Neuron (in vitro differentiated cells): Measurements from ENCODE around the gene SHISA6.

ENCODE experiments used
- H2AFZ ChIP-seq: one replicate; pipeline ENCODE4 v1.6.1; 2013; ENCODE audit warnings: low read depth, mild to moderate bottlenecking, inconsistent platforms, low read length, moderate library complexity
- H3K27me3 ChIP-seq: one replicate; pipeline ENCODE4 v1.6.1; 2013; ENCODE audit warnings: low read length; ENCODE audit not compliant: insufficient read depth
- H3K36me3 ChIP-seq: one replicate; pipeline ENCODE4 v1.6.1; 2013; ENCODE audit warnings: low read length; ENCODE audit not compliant: insufficient read depth
- H3K4me1 ChIP-seq: one replicate; pipeline ENCODE4 v1.6.1; 2013; ENCODE audit warnings: low read length; ENCODE audit not compliant: insufficient read depth
- H3K4me3 ChIP-seq: 2 replicates; pipeline ENCODE4 v1.5.1; 2013; ENCODE audit warnings: mild to moderate bottlenecking, low read length, moderate library complexity
- H3K9me3 ChIP-seq: one replicate; pipeline ENCODE4 v1.6.1; 2013; ENCODE audit warnings: low read length

SHISA6 gene

GRCh38 chr17:11467639-11468038, 226.6 kb downstream of the SHISA6 start:
- no peaks in the 10 kb centered on the region for H3K36me3 ChIP-seq
- no peak overlapping the region for H2AFZ ChIP-seq
- no peaks in the 10 kb centered on the region for H3K9me3 ChIP-seq
- H3K4me1 ChIP-seq, result no peaks in the 10 kb centered on the region
- H3K4me3 ChIP-seq, result no peak overlapping the region
- H3K27me3 ChIP-seq, result no peaks in the 10 kb centered on the region

GRCh38 chr17:11485336-11486100, 244.5 kb downstream of the SHISA6 start:
- H2AFZ ChIP-seq, result no peak overlapping the region
- no peaks in the 10 kb centered on the region for H3K36me3 ChIP-seq
- H3K27me3 ChIP-seq, result no peaks in the 10 kb centered on the region
- H3K9me3 ChIP-seq, result no peaks in the 10 kb centered on the region
- no peak overlapping the region for H3K4me3 ChIP-seq
- peaks cover 6% of the 10 kb centered on the region for H3K4me1 ChIP-seq

GRCh38 chr17:11486101-11486867, 245.3 kb downstream of the SHISA6 start:
- H3K9me3 ChIP-seq, result no peaks in the 10 kb centered on the region
- no peaks in the 10 kb centered on the region for H3K27me3 ChIP-seq
- no peak overlapping the region for H2AFZ ChIP-seq
- H3K4me3 ChIP-seq, result no peak overlapping the region
- H3K4me1 ChIP-seq, result peaks cover 9% of the 10 kb centered on the region
- H3K36me3 ChIP-seq, result no peaks in the 10 kb centered on the region

- Histone ChIP-seq H3K4me1 (peaks cover 9% of the 10 kb centered on the region), H3K27me3 (no peaks in the 10 kb centered on the region), H3K9me3 (no peaks in the 10 kb centered on the region), H3K4me3 (no peak overlapping the region), H3K36me3 (no peaks in the 10 kb centered on the region), H2AFZ (no peak overlapping the region)
Measured at GRCh38 chr17:11486868-11487310, 245.9 kb downstream of the SHISA6 start.

GRCh38 chr17:11487469-11487868, 246.5 kb downstream of the SHISA6 start:
- H2AFZ ChIP-seq, result no peak overlapping the region
- no peak overlapping the region for H3K4me3 ChIP-seq
- peaks cover 9% of the 10 kb centered on the region for H3K4me1 ChIP-seq
- H3K36me3 ChIP-seq, result no peaks in the 10 kb centered on the region
- H3K9me3 ChIP-seq, result no peaks in the 10 kb centered on the region
- no peaks in the 10 kb centered on the region for H3K27me3 ChIP-seq

GRCh38 chr17:11488407-11488806, 247.4 kb downstream of the SHISA6 start:
- Histone ChIP-seq H3K4me3 (no peak overlapping the region), H3K27me3 (no peaks in the 10 kb centered on the region), H3K36me3 (no peaks in the 10 kb centered on the region), H3K9me3 (no peaks in the 10 kb centered on the region), H3K4me1 (peaks cover 9% of the 10 kb centered on the region), H2AFZ (no peak overlapping the region)

GRCh38 chr17:11490171-11490755, 249.2 kb downstream of the SHISA6 start:
- no peak overlapping the region for H2AFZ ChIP-seq
- H3K9me3 ChIP-seq, result no peaks in the 10 kb centered on the region
- H3K36me3 ChIP-seq, result no peaks in the 10 kb centered on the region
- no peaks in the 10 kb centered on the region for H3K27me3 ChIP-seq
- H3K4me1 ChIP-seq, result peaks cover 9% of the 10 kb centered on the region
- no peak overlapping the region for H3K4me3 ChIP-seq

GRCh38 chr17:11492511-11492910, 251.5 kb downstream of the SHISA6 start:
- H3K27me3 ChIP-seq, result no peaks in the 10 kb centered on the region
- no peak overlapping the region for H3K4me3 ChIP-seq
- H2AFZ ChIP-seq, result no peak overlapping the region
- no peaks in the 10 kb centered on the region for H3K9me3 ChIP-seq
- peaks cover 9% of the 10 kb centered on the region for H3K4me1 ChIP-seq
- no peaks in the 10 kb centered on the region for H3K36me3 ChIP-seq

GRCh38 chr17:11493936-11494335, 252.9 kb downstream of the SHISA6 start:
- Histone ChIP-seq H3K27me3 (no peaks in the 10 kb centered on the region), H3K4me3 (no peak overlapping the region), H2AFZ (no peak overlapping the region), H3K4me1 (peaks cover 9% of the 10 kb centered on the region), H3K36me3 (no peaks in the 10 kb centered on the region), H3K9me3 (no peaks in the 10 kb centered on the region)

- no peak overlapping the region for H2AFZ ChIP-seq
- H3K36me3 ChIP-seq, result no peaks in the 10 kb centered on the region
- no peak overlapping the region for H3K4me3 ChIP-seq
- H3K27me3 ChIP-seq, result no peaks in the 10 kb centered on the region
- H3K9me3 ChIP-seq, result no peaks in the 10 kb centered on the region
- H3K4me1 ChIP-seq, result peaks cover 3% of the 10 kb centered on the region
Measured at GRCh38 chr17:11495613-11496012, 254.6 kb downstream of the SHISA6 start.

GRCh38 chr17:11499881-11500280, 258.9 kb downstream of the SHISA6 start:
- Histone ChIP-seq H3K27me3 (no peaks in the 10 kb centered on the region), H3K4me3 (no peak overlapping the region), H3K9me3 (no peaks in the 10 kb centered on the region), H2AFZ (no peak overlapping the region), H3K4me1 (peaks cover 9% of the 10 kb centered on the region), H3K36me3 (no peaks in the 10 kb centered on the region)

GRCh38 chr17:11503308-11504035, 262.5 kb downstream of the SHISA6 start:
- Histone ChIP-seq H3K4me1 (peaks cover 9% of the 10 kb centered on the region), H3K4me3 (no peak overlapping the region), H3K9me3 (no peaks in the 10 kb centered on the region), H3K36me3 (no peaks in the 10 kb centered on the region), H2AFZ (no peak overlapping the region), H3K27me3 (no peaks in the 10 kb centered on the region)

- Histone ChIP-seq H3K9me3 (no peaks in the 10 kb centered on the region), H2AFZ (no peak overlapping the region), H3K4me1 (peaks cover 9% of the 10 kb centered on the region), H3K4me3 (no peak overlapping the region), H3K27me3 (no peaks in the 10 kb centered on the region), H3K36me3 (no peaks in the 10 kb centered on the region)
Measured at GRCh38 chr17:11506635-11507034, 265.6 kb downstream of the SHISA6 start.
